NK-92 treated with Interleukin-12 subunit alpha and Interleukin-12 subunit beta, amount 100 ng/mL, for 24 hours (cell line): ENCODE data around the gene ADCY1.

ENCODE experiments used
- DNase-seq: peaks from one replicate; lab custom pipeline; 2025; lab: John Stamatoyannopoulos, UW

ADCY1 gene

GRCh38 chr7:45624392-45624760 lies 50.2 kb downstream of the ADCY1 start:
- DNase-seq: no peak

GRCh38 chr7:45625067-45625466 lies 50.9 kb downstream of the ADCY1 start:
- DNase-seq: no peak

GRCh38 chr7:45625714-45626440 lies 51.7 kb downstream of the ADCY1 start:
- DNase-seq: no peak

- DNase-seq: no peak
These were observed 52.6 kb downstream of the ADCY1 start for GRCh38 chr7:45626441-45627430.

- DNase-seq: no peak
These were observed 53.7 kb downstream of the ADCY1 start for GRCh38 chr7:45627691-45628456.

- DNase-seq: no peak
These were observed 57.4 kb downstream of the ADCY1 start for GRCh38 chr7:45631569-45631968.

- no peak for DNase-seq
These were observed 62.6 kb downstream of the ADCY1 start for GRCh38 chr7:45636733-45637132.

- no peak for DNase-seq
These were observed 64.7 kb downstream of the ADCY1 start for GRCh38 chr7:45638916-45639315.

- DNase-seq: no peak
These were observed 67.9 kb downstream of the ADCY1 start for GRCh38 chr7:45642044-45642443.

- no peak for DNase-seq
These were observed 69.5 kb downstream of the ADCY1 start for GRCh38 chr7:45643630-45644029.

- no peak for DNase-seq
These were observed 70.1 kb downstream of the ADCY1 start for GRCh38 chr7:45644237-45644636.

GRCh38 chr7:45645141-45645969 lies 71.2 kb downstream of the ADCY1 start:
- no peak for DNase-seq

GRCh38 chr7:45646207-45646821 lies 72.1 kb downstream of the ADCY1 start:
- no peak for DNase-seq

- no peak for DNase-seq
These were observed 73.0 kb downstream of the ADCY1 start for GRCh38 chr7:45646996-45647825.

- DNase-seq: no peak
These were observed 74.0 kb downstream of the ADCY1 start for GRCh38 chr7:45647967-45648670.

- no peak for DNase-seq
These were observed 74.5 kb downstream of the ADCY1 start for GRCh38 chr7:45648671-45648995.

- DNase-seq: no peak
These were observed 75.6 kb downstream of the ADCY1 start for GRCh38 chr7:45649560-45650346.
